Endothelial cell of umbilical vein (primary cell): ENCODE data around the gene CCDC120. TPM values are rescaled to one million over a fixed set of nuclear protein-coding genes. Genes with fewer than 3 reads are reported as not detected.

ENCODE experiments used
- BruUV-seq: library from RNA; stranded (reverse); fragments of 400-500 nt; replicated peaks from 2 replicates; lab custom pipeline; 2021; lab: Mats Ljungman, UMichigan
- CTCF ChIA-PET: fragments of 300-600, 350-600 bp; sonication (Branson Sonifier 250); formaldehyde crosslinking; loops from one replicate; lab custom pipeline; 2021; ENCODE audit warnings: antibody characterized with exemption, inconsistent platforms; lab: Charles Lee
- POLR2A ChIA-PET: fragments of 300-600, 350-600 bp; sonication (Branson Sonifier 250); formaldehyde crosslinking; loops from one replicate; lab custom pipeline; 2021; ENCODE audit warnings: antibody characterized with exemption, inconsistent platforms; lab: Charles Lee
- DNase-seq: peaks from one replicate; pipeline ENCODE4 v3.0.0-alpha.2; 2011; ENCODE audit warnings: low read depth, low spot score
- FAIRE-seq: peaks from 2 replicates; lab custom pipeline; 2011; peaks lifted over from hg19 to GRCh38; lab: Jason Lieb, UNC
- H2AFZ ChIP-seq: 2 replicates; pipeline ENCODE4 v1.6.0; 2012; ENCODE audit warnings: low read depth, low read length, control low read depth, inconsistent platforms
- H3K27ac ChIP-seq: 2 replicates; pipeline ENCODE4 v1.5.1; 2011; ENCODE audit warnings: low read depth, mild to moderate bottlenecking, control low read depth, low read length, moderate library complexity; ENCODE audit not compliant: insufficient read depth
- H3K27me3 ChIP-seq, 2 experiments: 2 replicates each; pipeline versions ENCODE4 v1.6.0 to v1.6.1; 2011; ENCODE audit warnings: low read length in 2 of 2, mixed read lengths in 1 of 2; ENCODE audit not compliant: control insufficient read depth in 2 of 2, insufficient read depth in 2 of 2
- H3K36me3 ChIP-seq, 2 experiments: 2 replicates in 1 of 2; 3 replicates in 1 of 2; pipeline ENCODE4 v1.5.1; 2011; ENCODE audit warnings: low read length in 2 of 2, mild to moderate bottlenecking in 1 of 2, moderate library complexity in 1 of 2; ENCODE audit not compliant: control insufficient read depth in 2 of 2, insufficient read depth in 2 of 2; ENCODE audit errors: extremely low read depth in 1 of 2
- H3K4me1 ChIP-seq: 3 replicates; pipeline ENCODE4 v1.5.1; 2011; ENCODE audit warnings: mild to moderate bottlenecking, low read length; ENCODE audit not compliant: control insufficient read depth, insufficient read depth; ENCODE audit errors: extremely low read depth
- H3K4me2 ChIP-seq: 2 replicates; pipeline ENCODE4 v1.6.1; 2011; ENCODE audit warnings: low read length, control low read depth, mixed read lengths; ENCODE audit not compliant: insufficient read depth
- H3K4me3 ChIP-seq, 3 experiments: fragments of 200-600 bp in 1 of 3; sonication (generic), shearing (Covaris generic) in 1 of 3; replicated peaks in 1 of 3; 2 replicates each; pipeline ENCODE4 v1.5.1; 2011 to 2016; ENCODE audit warnings: control low read depth in 3 of 3, low read length in 3 of 3, mild to moderate bottlenecking in 2 of 3, inconsistent platforms in 1 of 3, low read depth in 1 of 3, moderate library complexity in 1 of 3; ENCODE audit not compliant: insufficient read depth in 1 of 3
- H3K79me2 ChIP-seq: 2 replicates; pipeline ENCODE4 v1.6.0; 2012; ENCODE audit warnings: low read length, inconsistent platforms; ENCODE audit not compliant: control insufficient read depth, insufficient read depth
- H3K9ac ChIP-seq: replicated peaks from 2 replicates; pipeline ENCODE3; 2011; ENCODE audit warnings: low read length, control low read depth; ENCODE audit not compliant: insufficient read depth; ENCODE audit errors: extremely low read depth
- H3K9me1 ChIP-seq: replicated peaks from 3 replicates; pipeline ENCODE4 v1.6.0; 2011; ENCODE audit warnings: mild to moderate bottlenecking, low read length; ENCODE audit not compliant: control insufficient read depth, insufficient read depth; ENCODE audit errors: extremely low read depth
- H3K9me3 ChIP-seq: replicated peaks from 2 replicates; pipeline ENCODE4 v1.5.1; 2012; ENCODE audit warnings: low read length, inconsistent platforms; ENCODE audit not compliant: control insufficient read depth, insufficient read depth
- H4K20me1 ChIP-seq: replicated peaks from 2 replicates; pipeline ENCODE3; 2011; ENCODE audit warnings: mild to moderate bottlenecking, low read length; ENCODE audit not compliant: control insufficient read depth, insufficient read depth; ENCODE audit errors: extremely low read depth
- CTCF ChIP-seq, 2 donors: IDR thresholded peaks; 1 replicate in 1 of 2; 2 replicates in 1 of 2; pipeline ENCODE4 v1.5.1; 2011; ENCODE audit warnings: low read length in 2 of 2, mild to moderate bottlenecking in 2 of 2, moderate library complexity in 2 of 2, control low read depth in 1 of 2, inconsistent platforms in 1 of 2, low read depth in 1 of 2; ENCODE audit not compliant: insufficient read depth in 1 of 2; ENCODE audit errors: extremely low read depth in 1 of 2
- EZH2 ChIP-seq: IDR thresholded peaks from 2 replicates; pipeline ENCODE4 v1.6.1; 2012; ENCODE audit warnings: borderline replicate concordance, low read depth, mild to moderate bottlenecking, moderate library complexity, low read length, inconsistent platforms; ENCODE audit not compliant: severe bottlenecking
- FOS ChIP-seq: IDR thresholded peaks from 2 replicates; pipeline ENCODE4 v1.6.1; 2011; ENCODE audit warnings: mild to moderate bottlenecking, low read length, moderate library complexity, borderline replicate concordance; ENCODE audit not compliant: insufficient read depth
- GATA2 ChIP-seq: IDR thresholded peaks from 2 replicates; pipeline ENCODE4 v1.7.0; 2011; ENCODE audit warnings: low read depth, mild to moderate bottlenecking, moderate library complexity, mixed read lengths, low read length; ENCODE audit not compliant: insufficient read length, insufficient read depth
- JUN ChIP-seq: IDR thresholded peaks from 2 replicates; pipeline ENCODE4 v1.6.1; 2011; ENCODE audit warnings: borderline replicate concordance, low read depth; ENCODE audit not compliant: insufficient read length, insufficient read depth
- MAX ChIP-seq: IDR thresholded peaks from 2 replicates; pipeline ENCODE4 v1.6.1; 2011; ENCODE audit not compliant: insufficient read depth, insufficient read length
- MYC ChIP-seq: IDR thresholded peaks from one replicate; pipeline ENCODE4 v1.6.1; 2011; ENCODE audit warnings: mild to moderate bottlenecking, low read depth, low read length
- POLR2A ChIP-seq: IDR thresholded peaks from 2 replicates; pipeline ENCODE4 v1.6.1; 2012; ENCODE audit warnings: low read depth, mild to moderate bottlenecking, control low read depth, low read length
- POLR2AphosphoS5 ChIP-seq: IDR thresholded peaks from 2 replicates; pipeline ENCODE4 v1.6.1; 2012; ENCODE audit warnings: low read depth, mild to moderate bottlenecking, control low read depth, low read length, moderate library complexity; ENCODE audit not compliant: insufficient read depth
- dilution Hi-C: fragments of 300-500 bp; cut with MboI; formaldehyde crosslinking; loops from one replicate; pipeline ENCODE4 v1.15.0; 2019; ENCODE audit warnings: low sequenced_read_pairs; ENCODE audit not compliant: extremely low pct_ligation_motif_present
- intact Hi-C: fragments of 100-400 bp; cut with micrococcal nuclease; formaldehyde crosslinking; loops from one replicate; pipeline ENCODE4 v1.10.0; 2022
- polyA plus RNA-seq, 4 experiments: library from polyadenylated mRNA; depleted of rRNA in 3 of 4; stranded (reverse) in 3 of 4; unstranded in 1 of 4; fragments of >200 nt; gene quantifications; 2 replicates each; pipeline versions ENCODE4 v1.2.1 to v1.2.3, GENCODE V29; 2011 to 2012; ENCODE audit warnings: missing spikeins in 1 of 4
- total RNA-seq: library from RNA; stranded (reverse); gene quantifications from 2 replicates; pipeline ENCODE4 v1.2.3, GENCODE V29; 2021

CCDC120 gene
- total and polyA plus RNA-seq, 2 donors (not counting 3 experiments of a cell fraction or from before 2014, with no cell fraction given) = 2.8 to 5.7 TPM

- dilution Hi-C loops = no loop called here
- no TSS peak for BruUV-seq
Observed at GRCh38 chrX:49030283-49030682, 28.5 kb upstream of the CCDC120 start.

More at GRCh38 chrX:49030283-49030682, 28.5 kb upstream of the CCDC120 start:
- FAIRE-seq (no peak), DNase-seq (no peak)
- no peak overlapping the region for H3K4me2 ChIP-seq
- POLR2A ChIA-PET = no interaction called here
- no peak overlapping the region for H3K4me3 ChIP-seq
- no peak overlapping the region for H3K27ac ChIP-seq
- H3K4me1 ChIP-seq = no peaks in the 10 kb centered on the region
- H3K9me3 ChIP-seq = no peaks in the 10 kb centered on the region
- H2AFZ ChIP-seq = no peak overlapping the region
- TF ChIP-seq CTCF (IDR thresholded peaks at IDR 0.05; ENCODE audit: extremely low read depth in 1 of 2, insufficient read depth in 1 of 2, low read depth in 1 of 2, low read length in 2 of 2) = no peak
- TF ChIP-seq POLR2A = no peak
- TF ChIP-seq EZH2 = no peak
- TF ChIP-seq JUN = no peak
- no peak for TF ChIP-seq GATA2
- TF ChIP-seq POLR2AphosphoS5 = no peak
- TF ChIP-seq FOS = no peak
- no peak for TF ChIP-seq MAX
- no peak for TF ChIP-seq MYC
- H3K79me2 ChIP-seq = no peaks in the 10 kb centered on the region
- no peaks in the 10 kb centered on the region for H3K27me3 ChIP-seq
- CTCF ChIA-PET = no interaction called here
- no peaks in the 10 kb centered on the region for H3K9me1 ChIP-seq
- no peak overlapping the region for H3K9ac ChIP-seq
- H4K20me1 ChIP-seq = no peaks in the 10 kb centered on the region
- H3K36me3 ChIP-seq = peaks cover 0 to 23% of the 10 kb centered on the region in 2 experiments
- intact Hi-C loops = no loop called here
